DOHH2 (cell line): ENCODE results near the gene RUFY4.

ENCODE experiments used
- EZH2phosphoT487 ChIP-seq: fragments of 200-600 bp; sonication (generic); IDR thresholded peaks from 2 replicates; pipeline ENCODE4 v1.6.1; 2017; ENCODE audit warnings: borderline replicate concordance, mild to moderate bottlenecking, antibody characterized with exemption, low read length, moderate library complexity, mixed read lengths
- TF ChIP-seq, protein P1 (sequence below): fragments of 200-600 bp; sonication (generic); IDR thresholded peaks from one replicate; pipeline ENCODE4 v1.5.1; 2014; ENCODE audit warnings: antibody characterized with exemption, mild to moderate bottlenecking, low read depth, low read length; ENCODE audit not compliant: poor library complexity, severe bottlenecking

DNA sequence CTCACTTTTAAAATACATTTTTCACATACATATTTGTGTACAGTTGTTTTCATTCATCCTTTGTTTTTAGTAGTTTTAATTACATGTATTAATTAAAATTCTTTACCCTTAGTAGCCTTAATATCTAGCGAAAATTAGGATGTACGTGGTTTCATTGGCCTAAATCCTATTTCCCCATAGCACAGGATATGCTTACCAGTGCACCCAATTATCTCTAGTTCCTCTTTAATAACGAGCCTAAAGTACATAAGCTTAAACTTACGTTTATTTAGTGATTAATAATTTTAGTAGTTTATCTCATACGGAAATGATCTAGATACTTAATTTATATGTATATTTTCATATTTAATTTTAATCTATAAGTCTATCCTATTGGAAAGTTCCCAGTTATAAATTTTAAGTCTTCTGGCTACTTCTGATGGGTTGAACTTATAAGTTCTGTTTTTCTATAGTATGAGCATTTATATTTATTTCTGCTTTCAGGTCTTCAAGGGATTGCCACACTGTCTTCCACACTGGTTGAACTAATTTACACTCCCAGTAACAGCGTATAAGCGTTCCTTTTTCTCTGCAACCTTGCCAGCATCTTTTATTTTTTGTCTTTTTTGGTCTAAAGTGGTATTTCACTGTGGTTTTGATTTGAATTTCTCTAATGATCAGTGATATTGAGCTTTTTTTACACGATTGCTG, 21.4 kb upstream of the RUFY4 start:
- TF ChIP-seq, protein P1, sequence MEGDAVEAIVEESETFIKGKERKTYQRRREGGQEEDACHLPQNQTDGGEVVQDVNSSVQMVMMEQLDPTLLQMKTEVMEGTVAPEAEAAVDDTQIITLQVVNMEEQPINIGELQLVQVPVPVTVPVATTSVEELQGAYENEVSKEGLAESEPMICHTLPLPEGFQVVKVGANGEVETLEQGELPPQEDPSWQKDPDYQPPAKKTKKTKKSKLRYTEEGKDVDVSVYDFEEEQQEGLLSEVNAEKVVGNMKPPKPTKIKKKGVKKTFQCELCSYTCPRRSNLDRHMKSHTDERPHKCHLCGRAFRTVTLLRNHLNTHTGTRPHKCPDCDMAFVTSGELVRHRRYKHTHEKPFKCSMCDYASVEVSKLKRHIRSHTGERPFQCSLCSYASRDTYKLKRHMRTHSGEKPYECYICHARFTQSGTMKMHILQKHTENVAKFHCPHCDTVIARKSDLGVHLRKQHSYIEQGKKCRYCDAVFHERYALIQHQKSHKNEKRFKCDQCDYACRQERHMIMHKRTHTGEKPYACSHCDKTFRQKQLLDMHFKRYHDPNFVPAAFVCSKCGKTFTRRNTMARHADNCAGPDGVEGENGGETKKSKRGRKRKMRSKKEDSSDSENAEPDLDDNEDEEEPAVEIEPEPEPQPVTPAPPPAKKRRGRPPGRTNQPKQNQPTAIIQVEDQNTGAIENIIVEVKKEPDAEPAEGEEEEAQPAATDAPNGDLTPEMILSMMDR: no peak
- TF ChIP-seq EZH2phosphoT487: no peak
